Activated CD8-positive, alpha-beta memory T cell treated with anti-CD3 and anti-CD28 coated beads for 48 hours (primary cell): ENCODE results near the gene TUBA3C.
"Not testable (repeated sequence)": the region's sequence is repeated elsewhere in the genome, so short reads cannot be mapped to it uniquely, and the experiment has no call there.

Source experiments
- DNase-seq, 3 experiments: peaks; one replicate each; pipeline ENCODE4 v3.0.0-alpha.2; 2020; ENCODE audit warnings: low read depth in 2 of 3, low spot score in 2 of 3

Gene TUBA3C

GRCh38 chr13:19181621-19182485 is at the start of gene TUBA3C:
Gene TUBA3C, minus strand, starts transcription at chr13:19181824. Its CDS starts 77 bp downstream, at chr13:19181747.
- DNase-seq: no peak

GRCh38 chr13:19207413-19207812 is 25.8 kb upstream of the TUBA3C start:
- not testable (repeated sequence) for DNase-seq

GRCh38 chr13:19192622-19193021 is 11.0 kb upstream of the TUBA3C start:
- not testable (repeated sequence) for DNase-seq

GRCh38 chr13:19189911-19190310 is 8.3 kb upstream of the TUBA3C start:
- not testable (repeated sequence) for DNase-seq

GRCh38 chr13:19189368-19189767 is 7.7 kb upstream of the TUBA3C start:
- DNase-seq: not testable (repeated sequence)

- DNase-seq: no peak
Measured at GRCh38 chr13:19185865-19186645, 4.4 kb upstream of the TUBA3C start.

- no peak for DNase-seq
Measured at GRCh38 chr13:19185086-19185864, 3.7 kb upstream of the TUBA3C start.

- no peak for DNase-seq
Measured at GRCh38 chr13:19184176-19184575, 2.6 kb upstream of the TUBA3C start.

GRCh38 chr13:19183676-19184075 is 2.1 kb upstream of the TUBA3C start:
- DNase-seq: no peak

- DNase-seq: no peak
Measured at GRCh38 chr13:19182536-19182935, 912 bp upstream of the TUBA3C start.

- DNase-seq: no peak
Measured at GRCh38 chr13:19181021-19181620, 503 bp downstream of the TUBA3C start.

- no peak for DNase-seq
Measured at GRCh38 chr13:19179916-19180315, 1.7 kb downstream of the TUBA3C start.

- no peak for DNase-seq
Measured at GRCh38 chr13:19178901-19179593, 2.6 kb downstream of the TUBA3C start.

GRCh38 chr13:19176981-19177776 is 4.4 kb downstream of the TUBA3C start:
- DNase-seq: not testable (repeated sequence)

GRCh38 chr13:19173752-19174151 is 7.9 kb downstream of the TUBA3C start:
- DNase-seq: no peak

- DNase-seq: no peak
Measured at GRCh38 chr13:19172647-19173030, 9.0 kb downstream of the TUBA3C start.

- no peak for DNase-seq
Measured at GRCh38 chr13:19172007-19172646, 9.5 kb downstream of the TUBA3C start.

- DNase-seq: no peak
Measured at GRCh38 chr13:19171563-19171962, 10.1 kb downstream of the TUBA3C start.

GRCh38 chr13:19169991-19170390 is 11.6 kb downstream of the TUBA3C start:
- no peak for DNase-seq
